A549 (cell line): ENCODE measurements around the gene LYRM2. TPM values are rescaled to one million over a fixed set of nuclear protein-coding genes. Genes with fewer than 3 reads are reported as not detected.
"Not testable (repeated sequence)": the region's sequence is repeated elsewhere in the genome, so short reads cannot be mapped to it uniquely, and the experiment has no call there.

Experiments
- ATAC-seq, 2 experiments: fragments of 200-7000 bp in 1 of 2; fragments of >200 bp in 1 of 2; cut with Nextera tagmentation in 1 of 2; cut with Tn5 transposase in 1 of 2; 3 replicates each; pipeline versions ENCODE4 v1.8.0 to v1.9.1; 2018 to 2020; ENCODE audit warnings: mild to moderate bottlenecking in 1 of 2, moderate library complexity in 1 of 2
- CTCF ChIA-PET: fragments of 300-600 bp; sonication (Branson Sonifier 250); formaldehyde crosslinking; extraction: SDS; loops from one replicate; lab custom pipeline; 2021; ENCODE audit warnings: antibody characterized with exemption, inconsistent platforms; lab: Yijun Ruan, JAX
- POLR2A ChIA-PET: fragments of 350-600 bp; formaldehyde crosslinking; extraction: SDS; loops from one replicate; lab custom pipeline; 2021; ENCODE audit warnings: antibody characterized with exemption, inconsistent platforms; lab: Yijun Ruan, JAX
- DNase-seq, 2 experiments: peaks; one replicate each; pipeline versions ENCODE4 v3.0.0 to v3.0.0-alpha.2; 2011 to 2016; ENCODE audit warnings: low read depth in 1 of 2, low spot score in 1 of 2
- FAIRE-seq: peaks from 2 replicates; lab custom pipeline; 2011; peaks lifted over from hg19 to GRCh38; lab: Jason Lieb, UNC
- H3K27ac ChIP-seq, 2 experiments: fragments of >200 bp; sonication (Bioruptor Twin); formaldehyde crosslinking; 3 replicates each; pipeline ENCODE4 v1.5.1; 2016 to 2017
- H3K4me1 ChIP-seq: fragments of >200 bp; sonication (Bioruptor Twin); formaldehyde crosslinking; 3 replicates; pipeline ENCODE4 v1.6.1; 2016
- H3K4me2 ChIP-seq: fragments of >200 bp; sonication (Bioruptor Twin); formaldehyde crosslinking; 3 replicates; pipeline ENCODE4 v1.6.1; 2016
- H3K4me3 ChIP-seq: fragments of >200 bp; sonication (Bioruptor Twin); formaldehyde crosslinking; 3 replicates; pipeline ENCODE4 v1.5.1; 2016
- H3K9me3 ChIP-seq: fragments of >200 bp; sonication (Bioruptor Twin); formaldehyde crosslinking; 3 replicates; pipeline ENCODE4 v1.6.1; 2016
- CBX2 ChIP-seq: fragments of 200-600 bp; sonication (generic); IDR thresholded peaks from 2 replicates; pipeline ENCODE4 v1.6.1; 2016; ENCODE audit warnings: low read depth, mild to moderate bottlenecking, borderline replicate concordance
- EHMT2 ChIP-seq: fragments of 200-600 bp; sonication (generic); IDR thresholded peaks from 2 replicates; pipeline ENCODE4 v1.6.1; 2016; ENCODE audit warnings: antibody characterized with exemption, low read depth, mild to moderate bottlenecking, moderate library complexity
- FOSB ChIP-seq: fragments of 250-450 bp; sonication (Bioruptor Pico); IDR thresholded peaks from 2 replicates; pipeline ENCODE4 v1.5.0; 2020; ENCODE audit warnings: mild to moderate bottlenecking, moderate library complexity
- FOXS1 ChIP-seq: fragments of 250-450 bp; sonication (Bioruptor Pico); IDR thresholded peaks from 2 replicates; pipeline ENCODE4 v1.5.0; 2020; ENCODE audit warnings: mild to moderate bottlenecking, moderate library complexity
- HDAC2 ChIP-seq: fragments of 200-600 bp; sonication (generic); IDR thresholded peaks from 2 replicates; pipeline ENCODE4 v1.6.1; 2016
- HOXA7 ChIP-seq: fragments of 250-450 bp; sonication (Bioruptor Pico); IDR thresholded peaks from 2 replicates; pipeline ENCODE4 v1.5.0; 2020; ENCODE audit warnings: mild to moderate bottlenecking, moderate library complexity
- JUNB ChIP-seq: fragments of >200 bp; sonication (Bioruptor Twin); formaldehyde crosslinking; IDR thresholded peaks from 2 replicates; pipeline ENCODE4 v1.6.1; 2016
- KDM1A ChIP-seq: fragments of 200-600 bp; sonication (generic); IDR thresholded peaks from 2 replicates; pipeline ENCODE4 v1.6.1; 2016; ENCODE audit warnings: low read depth, mild to moderate bottlenecking
- KDM5A ChIP-seq: fragments of 200-600 bp; sonication (generic); IDR thresholded peaks from 2 replicates; pipeline ENCODE4 v1.6.1; 2016; ENCODE audit warnings: antibody characterized with exemption, mild to moderate bottlenecking
- MAFK ChIP-seq: fragments of 450-650 bp; IDR thresholded peaks from 2 replicates; pipeline ENCODE4 v1.6.1; 2014; ENCODE audit not compliant: partially characterized antibody
- PHF8 ChIP-seq: fragments of 200-600 bp; sonication (generic); IDR thresholded peaks from 2 replicates; pipeline ENCODE4 v1.6.1; 2016; ENCODE audit warnings: low read depth, mild to moderate bottlenecking, antibody characterized with exemption, moderate library complexity, borderline replicate concordance
- RAD21 ChIP-seq, 2 experiments: fragments of >200 bp in 1 of 2; sonication (Bioruptor Twin) in 1 of 2; formaldehyde crosslinking in 1 of 2; IDR thresholded peaks in 1 of 2; conservative IDR thresholded peaks in 1 of 2; 2 replicates in 1 of 2; 3 replicates in 1 of 2; pipeline ENCODE4 v1.6.1; 2012 to 2018; ENCODE audit warnings: inconsistent platforms in 1 of 2
- RARB ChIP-seq: fragments of 250-450 bp; sonication (Bioruptor Pico); IDR thresholded peaks from 2 replicates; pipeline ENCODE4 v1.8.0; 2021; ENCODE audit warnings: mild to moderate bottlenecking, moderate library complexity
- SREBF2 ChIP-seq: fragments of 450-650 bp; IDR thresholded peaks from 2 replicates; pipeline ENCODE4 v1.6.1; 2014; ENCODE audit warnings: mild to moderate bottlenecking, moderate library complexity
- TFCP2L1 ChIP-seq: fragments of 250-450 bp; sonication (Bioruptor Pico); IDR thresholded peaks from 2 replicates; pipeline ENCODE4 v1.5.0; 2021; ENCODE audit warnings: mild to moderate bottlenecking
- TP53 ChIP-seq: fragments of 250-450 bp; sonication (Bioruptor Pico); IDR thresholded peaks from 2 replicates; pipeline ENCODE4 v1.5.0; 2021; ENCODE audit warnings: mild to moderate bottlenecking, moderate library complexity
- WGBS: methylation state at CpG from one replicate; pipeline ENCODE4 v1.1.6; 2017; ENCODE audit errors: missing lambda C conversion rate; 5-methylcytosine and 5-hydroxymethylcytosine counted together
- polyA plus RNA-seq, 4 experiments: library from polyadenylated mRNA; depleted of rRNA in 3 of 4; stranded (reverse); fragments of >200 nt; fragmentation: RNase III in 1 of 4; extraction: RNeasy Plus Mini Kit Qiagen cat#74134 plus additional on column Dnase treatment in 1 of 4; gene quantifications; 2 replicates in 3 of 4; 3 replicates in 1 of 4; pipeline ENCODE4 v1.2.3, GENCODE V29; 2011 to 2017
- TF ChIP-seq, protein P1 (sequence below): fragments of 150-350 bp; IDR thresholded peaks from 2 replicates; pipeline ENCODE4 v1.6.1; 2014; ENCODE audit warnings: low read depth, mild to moderate bottlenecking, low read length

LYRM2 gene
- polyA plus RNA-seq, 2 of the 4 experiments (the other 2 are of a cell fraction), result 33.2 to 56.0 TPM

DNA sequence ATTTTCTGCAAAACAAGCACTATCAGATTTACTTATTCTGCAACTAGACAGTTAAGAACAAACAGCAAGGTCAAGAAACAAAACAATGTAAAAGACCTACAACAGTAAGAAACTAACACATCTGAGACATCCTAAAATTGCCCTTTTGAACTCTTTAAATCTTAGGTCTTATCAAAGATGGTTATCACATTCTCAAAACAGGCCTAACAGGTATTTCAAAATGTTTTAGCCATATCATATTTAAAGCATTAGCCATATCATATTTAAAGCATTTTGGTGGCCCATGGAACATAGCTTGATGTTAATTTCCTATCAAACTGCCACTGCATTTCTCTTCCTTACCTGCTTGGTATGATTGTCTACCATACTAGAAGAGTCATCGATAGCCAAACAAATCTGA is 11.1 kb upstream of the LYRM2 start (continued):
- no peak for TF ChIP-seq HOXA7 (CRISPR knock-in tag)
- TF ChIP-seq, protein P1, sequence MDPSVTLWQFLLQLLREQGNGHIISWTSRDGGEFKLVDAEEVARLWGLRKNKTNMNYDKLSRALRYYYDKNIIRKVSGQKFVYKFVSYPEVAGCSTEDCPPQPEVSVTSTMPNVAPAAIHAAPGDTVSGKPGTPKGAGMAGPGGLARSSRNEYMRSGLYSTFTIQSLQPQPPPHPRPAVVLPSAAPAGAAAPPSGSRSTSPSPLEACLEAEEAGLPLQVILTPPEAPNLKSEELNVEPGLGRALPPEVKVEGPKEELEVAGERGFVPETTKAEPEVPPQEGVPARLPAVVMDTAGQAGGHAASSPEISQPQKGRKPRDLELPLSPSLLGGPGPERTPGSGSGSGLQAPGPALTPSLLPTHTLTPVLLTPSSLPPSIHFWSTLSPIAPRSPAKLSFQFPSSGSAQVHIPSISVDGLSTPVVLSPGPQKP, result no peak
- TF ChIP-seq FOXS1 (CRISPR knock-in tag), result no peak

DNA sequence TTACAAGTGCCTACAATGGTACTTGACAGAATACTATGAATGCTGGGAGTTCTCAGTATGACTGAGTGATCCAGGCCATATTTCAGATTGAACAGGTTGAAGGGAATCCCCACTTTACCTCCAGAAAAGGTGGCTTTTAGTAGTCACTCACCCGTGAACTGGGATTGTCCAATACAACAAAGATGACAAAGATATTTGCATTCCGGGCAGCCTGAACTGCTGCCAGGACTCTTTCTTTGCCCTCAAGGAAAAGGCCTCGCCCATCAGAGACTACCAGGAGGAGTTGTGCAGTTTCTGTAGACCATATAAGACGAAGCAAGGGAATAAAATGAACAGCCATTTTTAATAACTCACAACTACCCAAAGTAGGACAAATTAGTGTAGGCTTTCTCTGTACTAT is 6.3 kb upstream of the LYRM2 start:
- H3K9me3 ChIP-seq, result no peaks in the 10 kb centered on the region
- TF ChIP-seq SREBF2, result no peak
- no peak overlapping the region for H3K4me3 ChIP-seq
- 0 out of 3 replicates have a peak, but pooled peaks cover 4% of the 10 kb centered on the region for H3K4me1 ChIP-seq
- POLR2A ChIA-PET, result no interaction called here
- H3K27ac ChIP-seq, result no peak overlapping the region
- no peak for DNase-seq
- no peak for ATAC-seq
- FAIRE-seq, result no peak
- no peak overlapping the region for H3K4me2 ChIP-seq
- 61% methylated on average over 4 of the region's 4 CpGs for WGBS
- CTCF ChIA-PET, result no interaction called here

DNA sequence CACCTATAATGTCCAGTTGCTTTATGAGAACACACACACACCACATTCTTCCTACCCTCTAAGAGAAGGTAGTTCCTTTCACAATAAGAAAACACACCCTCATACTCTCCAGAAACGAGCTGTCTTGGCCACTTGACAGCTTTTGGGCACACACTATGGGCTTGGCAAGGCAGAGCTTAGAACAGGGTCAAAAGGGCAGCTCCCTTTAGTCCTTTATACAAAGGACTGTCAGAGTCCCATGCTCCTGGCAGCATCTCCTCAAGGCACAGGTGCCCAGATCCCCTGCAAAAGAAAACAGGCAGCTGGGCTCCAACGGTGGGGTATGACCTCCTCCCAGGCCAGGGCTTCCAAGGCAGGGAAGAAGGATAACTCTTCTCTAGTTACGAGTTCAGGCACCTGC is 4.9 kb upstream of the LYRM2 start:
- no peaks in the 10 kb centered on the region for H3K9me3 ChIP-seq
- CTCF ChIA-PET, result no interaction called here
- no peak overlapping the region for H3K4me2 ChIP-seq
- no peak overlapping the region for H3K27ac ChIP-seq
- no peak overlapping the region for H3K4me3 ChIP-seq
- peaks cover 9% of the 10 kb centered on the region; the same call in 2 of the 3 replicates for H3K4me1 ChIP-seq
- POLR2A ChIA-PET, result interaction anchor here (0.7 kb wide), 1 partner anchor 12 kb away, joined by 3 read pairs; no protein-coding TSS in a partner anchor
- DNase-seq (no peak), ATAC-seq (no peak), FAIRE-seq (no peak)
- WGBS, result 44% methylated on average over 3 of the region's 3 CpGs
- TF ChIP-seq MAFK (no peak), HDAC2 (no peak), FOSB (no peak), RAD21 (conservative IDR thresholded peaks at IDR 0.05 in 1 of 2, IDR thresholded peaks at IDR 0.05 in 1 of 2) (no peak)

DNA sequence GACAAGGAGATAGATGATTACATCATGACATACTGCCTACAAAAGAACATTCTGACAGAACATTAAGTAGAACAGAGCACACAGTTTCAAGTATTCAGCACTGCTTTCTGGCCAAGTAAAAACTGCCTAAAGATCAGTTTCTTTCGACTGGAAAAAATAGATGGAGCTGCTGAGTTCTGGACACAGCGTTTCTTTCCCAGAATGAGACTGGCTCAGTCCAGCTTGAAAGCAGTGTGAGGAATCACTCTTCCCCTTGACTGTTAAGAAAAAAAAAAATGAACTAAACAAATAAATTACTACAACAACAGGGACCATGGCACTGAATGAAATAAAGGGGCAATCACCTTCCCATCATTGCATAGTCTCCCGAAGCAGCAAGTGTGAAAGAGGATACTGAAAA is 4.4 kb upstream of the LYRM2 start:
- FAIRE-seq (no peak), DNase-seq (no peak), ATAC-seq (no peak)
- Histone ChIP-seq H3K27ac (no peak overlapping the region), H3K9me3 (no peaks in the 10 kb centered on the region), H3K4me1 (peaks cover 9% of the 10 kb centered on the region; the same call in 2 of the 3 replicates), H3K4me3 (no peak overlapping the region), H3K4me2 (no peak overlapping the region)
- TF ChIP-seq CBX2, result no peak
- TF ChIP-seq EHMT2, result no peak
- no peak for TF ChIP-seq HOXA7 (CRISPR knock-in tag)
- no peak for TF ChIP-seq KDM1A
- TF ChIP-seq KDM5A, result no peak
- no peak for TF ChIP-seq FOSB
- TF ChIP-seq TFCP2L1 (CRISPR knock-in tag), result no peak
- TF ChIP-seq TP53 (CRISPR knock-in tag), result no peak
- TF ChIP-seq MAFK, result no peak
- TF ChIP-seq PHF8, result no peak
- no peak for TF ChIP-seq JUNB
- no peak for TF ChIP-seq RARB (CRISPR knock-in tag)
- CTCF ChIA-PET, result no interaction called here
- POLR2A ChIA-PET, result no interaction called here
- 92% methylated on average over 3 of the region's 3 CpGs for WGBS

DNA sequence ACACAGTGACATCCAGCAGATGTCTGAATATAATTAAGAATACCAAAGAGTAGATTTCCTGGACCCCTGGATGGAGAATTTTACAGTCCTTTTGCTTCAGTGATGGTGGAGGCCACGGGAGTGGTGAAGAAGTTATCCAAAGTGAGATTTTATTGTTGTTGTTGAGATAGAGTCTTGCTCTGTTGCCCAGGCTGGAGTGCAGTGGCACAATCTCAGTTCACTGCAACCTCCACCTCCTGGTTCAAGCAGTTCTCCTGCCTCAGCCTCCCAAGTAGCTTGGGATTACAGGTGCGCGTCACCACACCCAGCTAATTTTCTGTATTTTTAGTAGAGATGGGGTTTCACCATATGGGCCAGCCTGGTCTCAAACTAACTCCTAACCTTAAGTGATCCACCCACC is 3.0 kb upstream of the LYRM2 start:
- H3K4me2 ChIP-seq, H3K27ac ChIP-seq, DNase-seq, POLR2A ChIA-PET, ATAC-seq, H3K9me3 ChIP-seq, FAIRE-seq, CTCF ChIA-PET, H3K4me3 ChIP-seq: not testable (repeated sequence)
- peaks cover 13% of the 10 kb centered on the region; the same call in 2 of the 3 replicates for H3K4me1 ChIP-seq
- WGBS, result 92% methylated on average over 3 of the region's 3 CpGs
